Amygdala (tissue), 56 donors: ENCODE results near the gene MORN1.
A peak's percentile ranks its signal among the peaks of the same experiment; 100 is the strongest.
"Not testable (repeated sequence)": the region's sequence is repeated elsewhere in the genome, so short reads cannot be mapped to it uniquely, and the experiment has no call there.

Source experiments
- DNase-seq, 56 donors: peaks; one replicate each; lab custom pipeline; 2025; lab: John Stamatoyannopoulos, UW

MORN1 gene

DNA sequence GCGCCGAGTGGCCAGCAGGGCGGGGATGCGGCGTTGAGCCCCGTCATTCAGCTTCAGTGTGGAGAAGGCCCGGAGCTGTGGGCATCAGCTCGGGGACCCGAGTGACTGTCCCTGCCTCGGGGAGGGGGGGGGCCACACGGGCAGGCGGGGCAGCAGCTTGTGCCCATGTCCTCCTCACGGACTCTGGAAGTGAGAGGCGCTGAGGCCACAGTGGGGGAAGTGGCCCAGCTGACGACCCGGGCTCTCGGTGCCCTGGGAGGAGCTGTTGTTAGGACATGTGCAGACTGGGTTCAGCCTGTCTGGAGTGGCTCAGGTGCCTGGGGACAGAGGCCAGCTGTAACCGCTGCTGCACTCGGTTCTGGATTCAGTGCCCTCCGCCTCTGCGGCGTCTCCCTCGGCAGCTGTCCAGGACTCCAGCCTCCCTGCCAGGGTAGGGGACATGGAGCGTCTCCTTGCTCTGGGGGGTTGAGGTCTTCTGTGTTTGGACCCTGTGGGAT, 92.2 kb downstream of the MORN1 start:
- DNase-seq: peak in 2 of 56 donors; percentile 34 to 37

DNA sequence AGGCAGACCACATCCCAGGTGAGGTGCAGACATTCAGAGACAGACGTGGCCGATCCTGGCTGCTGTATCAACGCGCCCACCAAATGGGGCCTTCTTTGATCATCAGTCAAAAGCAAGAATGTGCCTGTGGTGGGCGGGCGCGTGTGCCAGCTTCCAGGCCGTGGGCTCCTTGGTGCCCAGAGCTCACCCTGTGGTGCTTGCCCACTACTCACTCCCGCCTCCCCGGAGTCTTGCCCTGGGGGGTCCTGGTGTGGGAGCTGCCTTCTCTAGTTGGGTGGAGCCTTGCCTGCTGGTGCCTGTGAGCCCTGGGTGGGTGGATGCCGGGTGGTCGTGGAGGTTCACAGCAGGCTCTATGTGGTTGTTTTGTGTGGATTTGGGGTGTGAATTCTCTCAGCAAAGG, 92.7 kb downstream of the MORN1 start:
- DNase-seq: no peak

DNA sequence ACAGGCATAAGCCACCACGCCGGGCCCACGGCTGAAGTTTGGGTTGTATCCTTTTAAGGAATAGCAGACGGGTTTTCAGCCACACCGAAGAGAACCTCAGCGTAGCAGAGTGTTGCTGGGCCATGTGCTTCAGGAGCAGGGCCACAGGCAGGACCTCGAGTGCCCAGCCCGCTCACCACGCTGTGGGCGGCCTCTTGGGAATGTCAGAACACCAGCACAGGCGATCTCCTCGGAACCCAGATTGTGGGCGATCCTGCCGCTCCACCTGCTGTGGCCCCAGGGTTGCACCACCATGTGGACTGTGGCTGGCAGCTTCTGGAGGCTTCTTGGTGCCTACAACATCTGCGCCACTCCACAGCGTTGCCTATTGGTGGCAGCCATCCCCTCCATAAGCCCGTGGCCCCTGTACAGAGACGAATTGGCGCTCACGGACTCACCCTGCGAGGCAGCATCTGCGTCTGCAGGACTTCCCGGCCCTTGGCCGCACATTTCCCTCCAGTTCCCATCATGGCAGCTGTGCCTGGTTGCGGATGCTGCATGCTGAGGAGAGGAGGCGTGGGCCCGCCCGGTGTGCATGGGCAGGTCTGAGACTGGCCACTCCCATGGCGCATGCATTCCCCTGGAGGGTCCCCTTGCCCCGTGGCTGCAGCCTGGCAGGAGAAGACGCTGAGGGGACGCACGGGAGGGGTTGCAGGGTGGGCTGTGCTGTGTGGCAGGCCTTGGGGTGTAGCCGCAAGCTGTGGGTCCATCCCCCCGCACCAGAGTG, 93.9 kb downstream of the MORN1 start:
- no peak for DNase-seq

DNA sequence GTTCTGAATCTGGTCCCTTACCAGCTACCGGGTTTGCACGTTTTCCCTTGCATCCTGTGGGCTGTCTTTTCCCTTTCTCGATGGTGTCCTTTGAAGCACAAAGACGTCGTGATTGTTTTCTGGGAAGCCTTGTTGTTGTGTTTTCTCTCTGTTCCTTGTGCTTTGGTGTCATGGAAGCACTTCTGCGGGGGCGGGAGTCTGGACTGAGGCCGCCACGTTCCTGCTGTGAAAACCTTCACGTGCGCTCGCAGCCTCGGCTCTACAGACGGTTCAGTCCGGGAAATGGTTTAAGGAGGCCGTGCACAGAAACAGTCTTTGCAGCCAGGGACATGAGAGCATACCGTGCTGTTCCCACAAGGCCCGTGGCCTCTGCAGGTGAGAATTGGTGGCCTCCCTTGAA, 94.7 kb downstream of the MORN1 start:
- no peak for DNase-seq

DNA sequence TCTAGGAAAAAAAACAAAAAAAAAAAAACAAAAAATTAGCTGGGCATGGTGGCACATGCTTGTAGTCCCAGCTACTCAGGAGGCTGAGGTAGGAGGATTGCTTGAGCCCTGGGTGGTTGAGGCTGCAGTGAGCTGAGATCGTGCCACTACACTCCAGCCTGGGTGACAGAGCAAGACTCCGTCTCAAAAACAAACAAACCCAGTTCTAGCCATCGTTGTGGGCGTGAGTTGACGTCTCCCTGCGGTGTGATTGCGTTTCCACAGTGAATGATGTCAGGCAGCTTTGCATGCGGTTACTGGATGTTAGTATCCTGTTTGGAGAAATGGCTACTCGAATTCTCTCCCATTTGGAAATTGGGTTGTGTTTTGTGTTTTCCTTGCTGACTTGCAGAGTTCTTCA, 95.1 kb downstream of the MORN1 start:
- not testable (repeated sequence) for DNase-seq

DNA sequence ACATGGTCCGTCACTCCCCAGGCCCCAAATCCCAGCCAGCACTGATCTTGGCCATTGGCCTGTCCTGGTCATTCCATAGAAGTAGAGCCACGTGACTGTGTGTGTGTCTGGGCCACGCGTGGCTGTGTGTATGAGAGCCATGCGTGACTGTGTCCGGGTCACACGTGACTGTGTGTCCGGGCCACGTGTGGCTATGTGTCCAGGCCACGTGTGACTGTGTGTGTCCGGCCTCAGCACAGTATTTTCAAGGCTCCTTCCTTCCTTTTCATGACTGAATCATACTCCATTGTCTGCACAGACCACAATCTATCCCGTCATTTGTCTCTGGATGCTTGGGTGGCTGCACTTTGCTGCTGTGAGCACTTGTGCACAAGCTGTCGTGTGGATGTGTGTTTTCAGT, 95.8 kb downstream of the MORN1 start:
- DNase-seq: no peak

DNA sequence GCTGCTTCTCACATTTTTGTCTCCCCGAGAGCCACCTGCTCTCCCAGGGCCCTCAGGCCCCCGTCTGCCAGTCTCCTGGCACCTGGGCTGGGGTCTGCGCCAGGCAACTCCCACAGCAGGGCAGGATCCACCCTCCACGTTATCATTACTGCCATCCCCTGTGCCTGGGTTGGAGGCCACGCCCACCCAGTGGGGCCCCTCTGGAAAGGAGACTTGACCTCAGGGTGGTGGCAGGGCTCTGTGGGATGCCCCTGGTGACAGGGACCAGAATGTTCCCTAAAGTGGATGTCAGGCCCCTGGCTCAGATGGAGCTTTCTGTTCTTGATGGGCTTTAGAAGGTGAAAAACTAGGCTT, 96.7 kb downstream of the MORN1 start:
- DNase-seq: no peak

DNA sequence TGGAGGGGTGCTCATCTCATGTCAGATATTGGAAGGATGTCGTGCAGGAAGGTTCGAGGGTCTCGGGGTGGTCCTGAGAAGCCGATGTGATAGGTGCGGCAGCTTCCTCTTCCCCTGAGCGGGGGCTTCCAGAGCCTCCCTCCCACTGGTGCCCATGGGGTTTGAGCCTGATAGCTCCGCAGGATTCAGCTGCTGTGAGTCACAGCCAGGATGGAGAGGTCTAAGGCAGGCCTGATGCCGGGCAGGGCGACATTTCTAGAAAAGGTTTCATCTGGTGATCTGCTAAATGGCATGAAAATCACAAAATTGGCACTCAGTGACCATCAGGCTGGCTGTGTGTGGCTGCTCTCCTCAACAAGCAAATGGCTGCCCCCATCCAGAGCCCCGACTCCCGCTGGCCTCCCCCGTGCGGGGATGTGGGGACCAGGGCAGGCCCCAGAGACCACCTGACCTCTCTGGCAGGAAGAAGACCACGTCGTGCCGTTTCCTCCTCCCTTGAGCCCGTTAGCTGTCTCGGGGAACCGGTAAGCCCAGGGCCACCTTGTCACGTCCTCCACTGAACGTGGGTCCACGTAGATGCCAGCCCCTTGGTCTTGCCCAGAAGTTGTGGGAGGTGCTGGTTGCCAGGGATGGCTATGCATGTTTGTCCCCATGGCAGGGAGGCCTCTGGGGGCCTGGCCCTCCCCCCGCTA, 97.2 kb downstream of the MORN1 start:
- no peak for DNase-seq

DNA sequence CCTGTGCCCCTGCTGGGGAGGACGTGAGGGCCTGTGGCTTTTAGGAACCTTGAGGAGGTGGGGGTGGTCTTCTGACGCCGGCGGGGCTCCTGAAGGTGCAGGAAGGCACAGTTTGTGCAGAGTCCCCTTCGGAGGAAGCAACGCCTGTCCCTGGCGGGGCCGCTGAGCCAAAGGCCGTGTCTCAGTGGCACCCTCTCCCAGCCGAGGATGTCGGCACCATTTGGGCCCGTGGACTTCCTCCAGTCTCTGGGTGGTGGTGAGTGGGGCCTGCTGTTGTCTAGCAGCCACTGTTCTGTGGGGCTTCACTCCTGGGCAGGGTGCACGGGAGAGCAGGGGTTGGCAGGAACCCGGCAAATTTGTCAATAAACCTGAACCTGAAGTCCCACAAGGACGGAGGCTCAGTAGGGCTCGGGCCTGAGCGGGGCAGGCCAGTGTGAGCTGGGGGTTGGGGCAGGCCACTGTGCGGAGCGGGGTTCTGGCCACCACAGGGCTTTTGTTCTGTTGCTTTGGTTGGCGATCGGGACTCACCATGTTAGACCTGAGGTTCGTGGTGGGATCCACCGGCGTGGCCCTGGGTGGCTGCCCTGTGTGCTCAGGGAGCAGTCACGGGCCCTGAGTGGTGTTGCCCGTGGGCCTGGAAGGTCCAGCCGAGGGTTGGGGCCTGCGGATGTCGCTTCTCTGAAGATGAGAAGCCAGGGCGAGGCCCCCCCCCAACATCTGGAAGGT, 98.5 kb downstream of the MORN1 start:
- no peak for DNase-seq

DNA sequence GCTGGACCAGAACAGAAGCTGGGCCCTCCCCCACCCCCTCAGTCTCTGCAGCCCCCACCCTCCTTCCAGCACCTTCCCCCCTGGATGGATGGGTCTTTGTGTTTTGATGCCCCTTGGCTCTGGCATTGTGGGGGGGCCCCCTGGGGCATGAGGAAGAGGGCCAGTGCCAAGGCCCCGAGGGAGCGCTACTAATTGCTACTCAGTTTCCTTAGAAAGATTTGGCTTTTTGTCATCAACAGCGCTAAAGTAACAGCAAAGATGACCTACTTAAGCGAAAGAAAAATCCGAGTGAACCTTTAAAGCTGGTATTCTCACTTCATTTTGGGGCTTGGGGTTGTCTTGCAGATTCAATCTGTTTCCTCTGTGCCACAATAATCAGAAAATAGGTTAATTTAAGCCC, 99.8 kb downstream of the MORN1 start:
- DNase-seq: no peak

DNA sequence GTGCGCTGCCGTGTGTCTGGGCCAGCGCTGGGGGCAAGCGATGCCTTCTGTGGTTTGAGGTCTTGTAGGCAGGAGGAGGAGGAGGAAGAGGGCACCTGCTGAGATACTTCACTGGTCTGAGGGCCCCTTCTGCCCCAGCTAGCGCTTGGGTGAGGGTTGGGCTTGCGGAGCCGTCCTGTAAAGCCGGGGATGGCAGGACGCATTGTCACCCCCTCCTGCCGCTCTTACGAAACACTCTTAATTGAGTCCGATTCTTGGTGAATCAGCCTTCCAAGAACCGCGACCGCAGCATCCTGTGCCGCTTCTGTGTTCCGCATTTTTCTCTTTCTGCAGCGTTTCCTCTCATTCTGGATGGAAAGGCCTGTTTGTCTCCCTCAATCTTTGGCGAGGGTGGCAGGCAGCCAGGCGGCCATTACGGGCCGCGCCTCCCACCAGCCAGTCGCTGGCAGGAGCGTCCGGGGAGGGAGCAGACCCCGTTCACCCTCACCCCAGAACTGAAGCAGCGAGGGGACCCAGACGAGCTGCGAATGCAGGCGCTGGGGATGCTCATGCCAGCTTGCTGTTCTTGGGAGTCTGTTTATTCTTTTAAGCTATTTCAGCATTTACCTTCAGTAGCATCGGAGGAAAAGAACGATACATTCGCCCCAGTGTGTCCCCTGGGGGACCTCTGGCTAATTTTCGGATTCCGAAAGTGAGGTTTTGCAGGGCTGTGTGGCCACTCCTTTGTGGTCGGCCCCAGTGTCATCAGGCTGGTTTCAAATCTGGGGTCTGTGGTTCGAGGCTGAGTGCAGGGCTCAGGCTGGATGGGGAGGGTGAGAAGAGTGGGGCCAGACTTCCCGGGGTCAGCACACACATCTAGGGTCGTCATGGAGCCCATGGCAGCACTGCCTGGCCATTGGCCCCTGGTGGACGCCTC, 100.5 kb downstream of the MORN1 start:
- DNase-seq: peak in 49 of 56 donors; percentile 19 to 82 (median 56)

DNA sequence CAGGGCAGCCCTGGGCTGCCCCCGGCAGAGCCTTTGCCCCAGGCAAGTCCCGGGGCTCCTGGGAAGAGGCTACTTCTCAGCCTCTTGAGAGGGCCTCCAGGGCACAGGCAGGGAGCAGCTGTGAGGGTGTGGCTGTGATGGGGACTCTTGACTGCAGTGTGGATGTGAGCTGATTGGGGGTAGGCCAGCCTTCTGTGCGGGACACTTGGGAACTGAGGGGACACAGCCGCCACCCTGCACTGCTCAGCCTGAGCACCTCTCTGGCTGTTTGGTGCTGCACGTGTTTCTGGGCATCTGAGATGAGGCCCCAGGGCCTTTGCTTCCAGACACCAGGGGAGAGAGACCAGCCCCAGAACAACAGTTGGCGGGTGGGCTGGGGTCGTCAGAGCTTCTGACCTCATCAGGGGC, 101.2 kb downstream of the MORN1 start:
- DNase-seq: no peak

DNA sequence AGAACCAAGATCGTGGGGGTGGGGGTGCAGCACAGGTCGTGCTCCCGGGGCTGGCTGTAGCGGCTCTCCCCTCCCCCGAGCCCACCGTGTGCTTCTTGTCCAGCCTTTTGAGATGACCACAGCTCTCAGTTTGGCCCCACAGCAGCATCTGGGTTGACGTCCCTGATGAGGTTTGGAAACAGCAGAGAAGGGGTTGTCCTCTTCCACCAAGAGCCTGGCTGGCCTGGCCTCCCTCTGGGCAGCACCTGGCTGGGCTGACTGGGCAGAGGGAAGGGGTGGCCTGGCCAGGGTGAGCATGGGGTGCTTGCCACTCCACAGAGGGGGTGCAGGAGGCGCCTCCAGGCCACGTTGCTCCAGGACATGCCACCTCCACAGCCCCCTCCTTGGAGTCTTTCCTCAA, 101.7 kb downstream of the MORN1 start:
- DNase-seq: no peak

DNA sequence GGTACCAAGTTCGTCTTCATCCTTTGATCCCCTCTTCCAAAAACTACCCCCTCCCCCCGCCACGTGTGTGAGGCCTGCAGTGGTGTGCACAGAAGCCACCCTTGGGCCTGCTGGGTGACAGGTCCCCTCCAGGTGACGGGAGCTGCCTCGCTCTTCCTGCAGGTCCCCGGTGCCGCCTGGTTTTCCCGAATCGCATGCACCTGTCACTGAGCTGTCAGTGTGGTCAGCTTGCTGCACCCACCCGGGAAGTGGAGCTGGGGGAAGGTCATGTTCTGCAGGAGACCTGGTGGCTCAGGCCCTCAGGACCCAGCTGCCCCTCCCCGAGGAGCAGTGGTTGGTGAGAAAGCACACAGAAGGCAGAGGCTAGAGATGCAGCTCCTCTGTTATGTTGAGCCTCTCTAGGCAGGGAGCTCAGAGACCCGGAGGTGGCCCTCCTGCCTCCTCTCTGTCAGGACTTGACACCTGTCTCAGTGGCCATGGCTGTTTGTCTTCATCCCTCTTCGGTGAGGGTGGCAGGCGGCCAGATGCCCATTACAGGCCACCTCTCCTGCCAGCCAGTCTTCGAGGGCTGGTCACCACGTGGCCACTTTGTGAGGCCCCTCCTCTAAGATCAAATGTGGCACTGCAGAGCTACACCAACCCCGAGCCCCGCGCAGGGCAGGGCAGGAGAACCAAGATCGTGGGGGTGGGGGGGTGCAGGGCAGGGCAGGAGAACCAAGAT, 102.4 kb downstream of the MORN1 start:
- DNase-seq: no peak

DNA sequence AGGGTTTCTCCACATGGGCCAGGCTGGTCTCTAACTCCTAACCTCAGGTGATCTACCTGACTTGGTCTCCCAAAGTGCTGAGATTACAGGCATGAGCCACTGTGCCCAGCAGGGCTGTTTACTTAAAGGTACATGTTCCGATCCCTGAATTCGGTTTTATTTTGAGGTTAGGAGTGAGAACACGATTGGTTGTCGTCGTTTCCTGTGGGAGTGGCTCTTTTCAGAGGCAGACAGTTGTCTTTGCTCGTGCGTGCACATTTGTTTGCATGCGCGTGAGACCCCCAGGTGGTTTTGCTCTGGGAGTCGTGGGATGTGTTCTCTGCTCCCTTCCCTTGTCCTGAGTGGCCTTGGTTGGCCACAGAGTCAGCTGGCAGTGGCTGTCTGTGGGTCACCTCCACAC, 103.0 kb downstream of the MORN1 start:
- no peak for DNase-seq

DNA sequence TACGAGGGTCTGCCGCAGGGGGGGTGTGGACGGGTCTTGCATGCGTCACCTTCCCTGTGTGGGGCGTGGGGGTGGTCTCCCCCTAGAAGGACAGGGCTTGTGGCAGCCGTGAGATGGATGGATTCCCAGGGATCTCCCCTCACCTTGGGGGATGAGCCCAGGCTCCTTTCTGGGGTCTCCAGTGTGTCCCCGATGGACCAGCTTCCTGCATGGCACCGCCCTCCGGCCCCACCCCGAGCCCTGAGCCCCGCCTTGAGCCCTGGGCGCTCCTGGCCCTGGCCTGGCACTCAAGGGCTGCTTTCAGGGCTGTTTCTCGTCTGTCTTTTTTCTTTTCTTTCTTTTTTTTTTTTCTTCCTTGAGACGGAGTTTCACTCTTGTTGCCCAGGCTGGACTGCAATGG, 103.7 kb downstream of the MORN1 start:
- no peak for DNase-seq

DNA sequence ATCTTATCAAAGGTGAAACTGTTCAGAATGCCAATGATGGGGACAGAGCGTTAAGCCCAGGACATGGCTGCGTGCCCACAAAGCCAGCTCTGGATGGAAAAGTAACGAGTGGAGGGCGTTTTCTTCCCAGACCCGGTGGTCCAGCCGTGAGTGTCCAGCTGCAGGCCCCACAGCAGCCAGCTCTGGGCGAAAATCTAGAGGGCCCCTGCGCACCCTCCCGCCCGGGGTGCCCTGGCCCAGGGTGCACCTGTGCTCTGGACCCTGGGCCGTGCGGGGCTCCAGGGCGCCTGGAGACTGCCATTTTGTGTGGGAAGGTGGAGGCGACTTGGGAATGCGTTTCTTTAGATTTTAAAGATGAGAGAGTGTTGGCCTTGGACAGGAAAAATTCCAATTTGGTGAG, 104.4 kb downstream of the MORN1 start:
- DNase-seq: no peak

DNA sequence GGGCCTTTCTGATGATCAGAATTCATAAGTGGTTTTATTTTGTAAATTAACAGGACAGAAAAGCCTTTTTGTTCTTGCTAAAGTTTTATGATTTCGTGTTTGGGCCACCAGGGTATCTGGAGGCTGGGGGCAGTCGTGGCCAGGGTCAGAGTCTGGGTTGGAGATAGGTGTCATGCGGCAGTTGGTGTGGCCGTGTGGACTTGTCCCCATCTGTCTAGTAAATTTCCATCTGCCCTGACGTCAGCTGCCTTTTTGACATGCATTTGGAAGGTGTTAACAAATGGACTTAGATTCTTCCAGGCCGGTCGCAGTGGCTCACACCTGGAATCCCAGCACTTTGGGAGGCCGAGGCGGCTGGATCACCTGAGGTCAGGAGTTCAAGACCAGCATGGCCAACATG, 106.4 kb downstream of the MORN1 start:
- no peak for DNase-seq

DNA sequence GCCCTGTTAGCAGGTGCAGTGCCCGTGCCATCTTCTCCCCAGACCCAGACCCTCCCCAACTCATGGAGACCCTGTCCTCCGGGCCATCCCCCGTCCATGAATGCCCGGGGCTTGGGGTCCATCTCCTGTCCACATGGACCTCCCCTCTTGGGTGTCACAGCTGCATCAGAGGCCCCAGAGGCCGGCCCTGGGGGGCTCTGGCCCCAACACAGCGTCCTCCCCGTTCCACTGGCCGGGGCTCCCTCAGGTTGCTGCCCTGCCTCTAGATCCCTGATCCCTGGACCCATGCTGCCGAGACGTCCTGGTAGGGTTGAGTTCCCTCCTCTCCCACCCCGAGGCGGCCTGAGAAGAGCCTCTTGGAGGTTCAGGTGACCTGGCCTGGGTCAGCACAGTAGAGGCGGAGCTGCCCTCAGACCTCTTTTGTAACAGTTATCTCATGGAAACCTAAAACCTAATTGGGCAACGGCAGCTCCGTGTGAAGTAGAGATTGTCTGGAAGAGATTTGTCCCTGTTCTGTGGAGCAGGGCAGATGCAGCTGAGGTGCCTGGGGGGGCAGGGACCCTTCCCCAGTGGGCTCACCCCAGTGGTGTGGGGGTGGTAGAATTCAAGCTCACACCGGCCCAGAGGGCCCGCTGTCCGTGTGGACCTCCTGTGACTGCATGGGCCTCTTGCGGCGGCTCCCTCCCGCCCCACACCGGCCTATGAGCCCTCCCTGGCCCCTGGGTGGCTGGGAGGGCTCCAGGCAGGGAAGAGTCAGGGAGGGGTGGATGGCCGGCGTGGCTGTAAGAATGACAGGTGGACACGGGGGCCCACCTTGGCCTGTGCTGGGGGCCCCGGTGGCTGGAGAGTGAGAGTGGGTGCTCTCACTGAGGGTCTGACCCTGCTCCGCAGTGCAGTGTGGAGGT, 107.1 kb downstream of the MORN1 start:
- DNase-seq: no peak
